Effector CD8-positive, alpha-beta T cell (primary cell): Measurements from ENCODE around the gene EME1.
"Not testable (repeated sequence)": the region's sequence is repeated elsewhere in the genome, so short reads cannot be mapped to it uniquely, and the experiment has no call there.

ENCODE experiments used
- DNase-seq: peaks from one replicate; lab custom pipeline; 2025; lab: John Stamatoyannopoulos, UW

The EME1 gene

DNA sequence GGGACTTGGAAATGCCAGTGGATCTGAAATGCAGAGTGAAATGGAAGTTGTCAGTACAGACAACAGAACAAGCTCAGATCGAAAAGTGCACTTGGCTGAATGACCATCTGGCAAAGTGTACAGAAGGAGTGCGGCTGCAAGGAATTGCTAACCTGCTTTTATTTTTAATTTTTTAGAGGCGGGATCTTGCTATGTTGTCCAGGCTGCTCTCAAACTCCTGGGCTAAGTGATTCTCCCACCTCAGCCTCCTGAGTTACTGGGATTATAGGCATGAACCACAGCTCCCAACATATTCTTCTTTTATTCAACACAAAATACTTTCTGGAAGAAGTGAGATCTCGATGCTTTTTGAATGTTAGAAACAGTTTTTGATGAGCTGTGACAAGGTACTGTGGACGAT, 20.7 kb downstream of the EME1 start:
- no peak for DNase-seq

DNA sequence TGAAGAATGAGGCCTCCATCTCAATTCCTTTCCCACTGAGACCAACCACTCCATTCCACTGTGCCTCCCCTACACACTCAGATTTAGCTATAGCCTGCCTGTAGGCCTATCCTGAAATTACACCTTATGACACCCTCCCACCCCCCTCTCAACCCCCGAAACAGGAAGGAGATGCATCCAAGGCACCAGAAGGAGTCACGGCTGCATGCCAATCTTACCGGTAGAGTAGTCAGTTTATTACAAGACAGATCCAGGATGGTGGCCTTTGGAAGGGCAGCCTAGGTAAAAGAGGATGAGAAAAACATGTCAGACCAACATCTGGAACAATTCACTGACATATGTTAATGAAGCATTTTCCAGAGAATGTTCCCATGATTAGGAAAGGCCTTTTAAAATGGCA, 21.7 kb downstream of the EME1 start:
- no peak for DNase-seq

DNA sequence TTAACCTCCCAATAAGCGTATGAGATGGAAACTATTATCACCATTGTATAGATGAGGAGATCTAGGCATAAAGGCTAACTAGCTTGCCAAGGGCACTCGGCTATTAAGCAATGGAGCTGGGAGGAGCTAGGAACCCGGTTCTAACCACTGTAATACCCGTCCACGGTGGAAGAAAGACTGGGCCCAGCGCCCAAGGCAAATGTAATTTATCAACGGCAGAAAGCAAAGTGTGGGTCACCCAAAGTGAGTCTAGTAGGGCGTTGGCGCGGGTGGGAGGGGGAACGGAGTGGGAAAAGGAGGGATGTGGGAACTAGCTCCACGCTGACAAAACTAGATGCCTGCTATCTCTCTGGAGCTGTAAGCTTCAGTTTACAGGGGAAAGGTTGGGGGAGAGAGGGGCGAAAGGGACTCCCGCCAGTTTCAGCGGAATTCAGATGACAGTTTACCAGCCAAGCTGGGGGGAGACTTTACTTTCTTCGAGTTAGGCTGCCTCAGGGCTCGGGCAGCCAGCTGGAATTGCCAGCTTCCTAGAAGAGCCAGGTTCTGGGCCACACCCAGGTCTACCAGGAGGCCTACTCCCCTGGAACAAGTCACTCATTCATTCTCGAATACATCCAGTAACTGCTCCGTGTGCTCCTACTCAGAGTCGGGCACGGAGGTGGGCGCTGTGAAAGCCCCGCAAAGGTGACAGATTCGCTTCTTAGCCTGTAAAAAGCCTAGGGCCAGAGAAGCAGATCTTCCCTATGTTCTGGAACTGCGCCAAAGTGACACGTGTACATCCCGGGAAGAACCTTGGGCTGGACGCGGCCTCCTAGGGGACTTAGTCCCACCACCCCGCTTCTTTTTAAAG, 23.5 kb downstream of the EME1 start:
- no peak for DNase-seq

DNA sequence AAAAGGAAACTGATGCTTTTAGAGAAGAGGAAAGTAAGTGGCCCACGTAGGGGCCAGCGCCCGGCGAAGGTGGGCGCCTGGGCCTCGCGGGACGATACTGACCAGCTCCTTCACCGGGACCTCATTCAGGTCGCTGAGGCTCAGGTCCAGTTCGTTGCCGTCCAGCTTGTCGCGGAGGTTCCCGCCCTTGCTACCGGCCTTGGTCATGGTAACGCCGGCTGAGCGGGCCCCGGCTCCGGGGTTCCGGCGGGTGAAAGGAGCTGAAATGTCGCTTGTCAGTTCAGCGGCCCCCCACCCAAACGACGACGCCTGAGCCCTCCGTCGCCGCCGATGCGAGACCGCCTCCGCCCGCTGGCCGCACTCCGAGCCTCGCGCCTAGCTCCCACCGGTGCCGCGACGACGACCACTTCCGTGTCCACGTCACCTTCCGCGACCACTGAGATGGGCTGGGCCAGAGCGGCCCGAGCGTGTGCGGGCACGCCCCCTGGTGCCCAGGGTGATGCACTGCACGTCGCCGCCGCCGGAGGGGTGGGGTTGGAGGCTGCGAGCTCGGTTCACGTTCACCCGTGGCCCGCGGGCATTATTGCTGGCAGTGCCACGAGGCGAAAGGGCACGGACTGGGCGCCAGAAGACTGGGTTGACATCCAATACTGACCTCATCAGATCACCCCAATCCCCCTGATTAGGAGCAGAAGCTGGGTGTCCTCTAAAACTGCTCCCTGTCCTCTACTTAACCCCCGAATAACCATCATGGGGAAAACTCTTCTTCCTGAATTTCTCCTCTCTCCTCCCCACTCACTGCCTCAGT, 24.3 kb downstream of the EME1 start, which contains the start of gene LRRC59:
LRRC59 (minus strand) TSS at position 413 of the 808 bp plus-strand sequence; CDS start at position 207, 206 bp downstream.
- peak; percentile 90 for DNase-seq

DNA sequence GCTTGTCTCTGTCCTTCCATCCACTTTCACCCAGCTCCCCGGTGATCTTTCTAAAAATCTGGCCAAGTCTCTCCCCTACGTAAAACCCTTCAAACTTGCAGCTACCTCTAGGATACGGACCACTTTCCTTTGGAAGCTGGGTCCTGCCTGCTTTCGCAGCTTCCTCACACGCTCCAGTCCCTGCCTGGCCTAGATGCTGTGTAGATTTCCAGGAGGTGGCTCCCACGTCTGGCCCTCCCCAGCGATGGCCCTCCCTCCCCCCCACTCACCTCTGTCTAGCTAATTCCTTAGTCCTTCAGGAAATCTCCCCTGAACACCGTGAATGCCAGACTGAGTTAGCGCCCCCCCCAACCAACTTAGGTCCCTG, 24.9 kb downstream of the EME1 start:
- DNase-seq = no peak

DNA sequence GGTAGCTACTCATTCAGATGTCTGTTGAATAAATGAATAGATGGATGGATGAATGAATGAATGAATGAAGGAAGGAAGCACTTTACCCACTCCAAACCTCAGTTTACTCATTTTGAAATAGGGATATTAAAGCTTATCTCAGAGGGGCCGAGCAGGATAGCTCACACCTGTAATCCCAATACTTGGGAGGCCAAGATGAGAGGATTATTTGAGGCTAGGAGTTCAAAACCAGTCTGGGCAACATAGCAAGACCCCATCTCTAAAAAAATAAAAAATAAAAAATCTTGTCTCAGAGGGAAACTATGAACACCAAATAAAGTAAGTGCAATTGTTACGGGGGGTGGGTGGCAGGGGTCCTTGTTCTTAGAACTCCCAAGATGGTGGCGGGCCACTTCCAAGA, 25.6 kb downstream of the EME1 start:
- DNase-seq = not testable (repeated sequence)

DNA sequence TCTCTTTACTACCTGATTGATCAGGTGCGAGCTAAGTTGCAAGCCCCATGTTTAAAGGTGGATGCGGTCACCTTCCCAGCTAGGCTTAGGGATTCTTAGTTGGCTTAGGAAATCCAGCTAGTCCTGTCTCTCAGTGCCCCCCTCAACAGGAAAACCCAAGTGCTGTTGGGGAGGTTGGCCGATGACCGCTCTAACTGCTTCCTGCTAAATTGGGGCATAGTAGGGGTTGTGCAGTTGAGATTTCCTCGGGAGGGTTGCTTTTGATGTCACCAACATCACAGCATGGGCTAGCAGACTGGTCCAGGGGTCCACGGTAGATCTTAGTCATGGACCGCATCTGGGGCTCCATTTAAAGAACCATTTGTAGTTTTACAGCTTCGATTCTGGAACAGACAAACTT, 26.6 kb downstream of the EME1 start:
- not testable (repeated sequence) for DNase-seq

DNA sequence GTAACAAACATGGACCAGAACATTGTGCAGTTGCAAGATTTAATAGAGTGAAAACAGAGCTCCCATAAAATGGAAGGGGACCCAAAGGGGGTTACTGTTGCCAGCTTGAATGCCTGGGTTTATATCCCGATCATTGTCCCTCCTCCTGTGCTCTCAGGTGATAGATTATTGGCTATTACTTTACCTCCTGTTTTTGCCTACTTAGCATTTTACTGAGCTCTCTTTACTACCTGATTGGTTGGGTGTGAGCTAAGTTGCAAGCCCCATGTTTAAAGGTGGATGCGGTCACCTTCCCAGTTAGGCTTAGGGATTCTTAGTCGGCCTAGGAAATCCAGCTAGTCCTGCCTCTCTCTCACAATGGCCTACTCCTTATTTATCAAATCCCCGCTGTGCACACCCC, 32.3 kb downstream of the EME1 start:
- not testable (repeated sequence) for DNase-seq

DNA sequence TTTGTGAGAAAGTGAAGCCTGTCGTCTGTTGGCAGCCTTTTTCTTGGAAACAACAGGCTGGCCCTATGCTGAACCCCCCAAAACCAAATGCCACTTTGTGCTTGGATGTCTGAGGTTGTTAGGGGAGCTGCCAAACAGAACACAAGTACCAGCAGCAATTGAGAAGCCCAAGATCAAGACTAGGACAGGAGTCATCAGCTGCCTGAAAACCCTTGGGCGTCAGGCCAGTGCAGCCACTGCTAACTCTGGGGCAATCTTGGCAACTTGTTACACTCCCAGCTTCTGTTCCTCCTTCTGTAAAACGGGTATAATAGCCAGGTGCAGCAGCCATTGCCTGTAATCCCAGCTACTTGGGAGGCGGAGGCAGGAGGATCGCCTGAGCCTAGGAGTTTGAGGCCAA, 33.5 kb downstream of the EME1 start:
- DNase-seq = no peak

DNA sequence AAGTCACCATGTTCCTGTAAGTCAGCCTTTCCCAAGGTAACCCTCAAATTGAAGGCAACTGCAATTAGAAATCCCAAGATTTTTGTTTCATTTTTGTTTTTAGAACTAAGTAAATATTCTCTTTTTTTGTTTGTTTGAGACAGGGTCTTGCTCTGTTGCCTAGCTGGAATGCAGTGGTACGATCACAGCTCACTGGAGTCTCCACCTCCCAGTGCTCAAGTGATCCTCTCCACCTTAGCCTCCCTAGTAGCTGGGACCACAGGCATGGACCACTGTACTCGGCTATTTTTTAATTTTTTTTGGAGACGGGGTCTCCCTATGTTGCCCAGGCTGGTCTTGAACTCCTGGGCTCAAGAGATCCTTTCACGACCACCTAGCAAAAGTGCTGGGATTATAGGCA, 34.9 kb downstream of the EME1 start:
- no peak for DNase-seq

DNA sequence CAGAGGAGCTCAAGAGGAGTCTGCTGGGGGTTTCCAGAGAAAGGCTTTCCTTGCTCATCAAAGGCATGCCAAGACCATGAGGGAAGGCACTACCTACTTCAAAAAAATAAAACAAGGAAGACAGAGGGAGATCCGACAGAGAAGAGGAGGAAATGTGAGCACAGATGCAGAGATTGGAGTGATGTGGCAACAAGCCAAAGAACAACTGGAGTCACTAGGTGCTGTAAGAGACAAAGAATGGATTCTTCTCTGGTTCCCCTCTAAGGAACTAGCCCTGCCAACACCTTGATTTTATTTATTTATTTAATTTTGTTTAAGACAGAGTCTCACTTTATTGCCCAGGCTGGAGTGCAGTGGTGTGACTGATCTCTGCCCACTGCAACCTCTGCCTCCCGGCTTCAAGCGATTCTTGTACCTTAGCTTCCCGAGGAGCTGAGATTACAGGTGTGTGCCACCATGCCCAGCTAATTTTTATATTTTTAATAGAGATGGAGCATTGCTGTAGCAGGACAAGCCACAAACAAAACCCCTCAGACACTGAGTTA, 39.2 kb downstream of the EME1 start:
- no peak for DNase-seq

DNA sequence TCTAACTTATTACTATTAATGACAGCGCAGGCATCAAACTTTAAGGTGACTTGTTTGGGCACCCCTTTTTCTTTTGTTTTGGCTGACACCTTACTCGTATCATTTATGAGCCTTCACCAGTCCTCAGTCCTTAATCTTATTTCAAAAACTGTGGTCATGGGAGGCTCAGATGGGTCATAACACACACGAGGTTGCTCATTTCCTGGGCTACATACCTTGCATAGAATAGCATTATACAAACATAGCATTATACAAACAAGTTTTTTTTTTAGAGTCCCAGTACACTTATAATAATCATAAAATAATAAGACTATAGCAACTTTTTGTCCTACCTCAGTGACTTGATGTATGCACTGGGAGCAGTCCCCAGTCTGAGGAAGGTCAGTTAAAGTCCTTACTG, 41.8 kb downstream of the EME1 start:
- no peak for DNase-seq

DNA sequence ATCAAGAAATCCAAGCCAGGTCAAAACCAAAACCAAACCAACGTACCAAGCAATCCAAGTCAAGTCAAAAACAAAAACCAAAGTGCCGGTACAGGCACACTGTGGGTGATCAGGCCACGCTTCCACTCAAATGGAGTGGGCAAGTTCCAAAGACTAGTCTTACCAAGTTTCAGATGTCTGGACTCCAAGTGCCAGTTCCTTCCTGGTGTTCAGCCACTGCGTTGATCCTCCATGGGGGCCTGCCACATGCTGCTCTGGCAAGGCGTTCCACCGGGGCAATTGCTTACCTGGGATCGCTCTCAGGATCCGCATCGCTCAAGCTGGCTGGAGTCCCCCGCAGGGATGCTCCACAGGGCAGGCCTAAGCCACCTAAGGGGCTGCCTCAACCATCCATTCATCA, 46.5 kb downstream of the EME1 start:
- DNase-seq = not testable (repeated sequence)

DNA sequence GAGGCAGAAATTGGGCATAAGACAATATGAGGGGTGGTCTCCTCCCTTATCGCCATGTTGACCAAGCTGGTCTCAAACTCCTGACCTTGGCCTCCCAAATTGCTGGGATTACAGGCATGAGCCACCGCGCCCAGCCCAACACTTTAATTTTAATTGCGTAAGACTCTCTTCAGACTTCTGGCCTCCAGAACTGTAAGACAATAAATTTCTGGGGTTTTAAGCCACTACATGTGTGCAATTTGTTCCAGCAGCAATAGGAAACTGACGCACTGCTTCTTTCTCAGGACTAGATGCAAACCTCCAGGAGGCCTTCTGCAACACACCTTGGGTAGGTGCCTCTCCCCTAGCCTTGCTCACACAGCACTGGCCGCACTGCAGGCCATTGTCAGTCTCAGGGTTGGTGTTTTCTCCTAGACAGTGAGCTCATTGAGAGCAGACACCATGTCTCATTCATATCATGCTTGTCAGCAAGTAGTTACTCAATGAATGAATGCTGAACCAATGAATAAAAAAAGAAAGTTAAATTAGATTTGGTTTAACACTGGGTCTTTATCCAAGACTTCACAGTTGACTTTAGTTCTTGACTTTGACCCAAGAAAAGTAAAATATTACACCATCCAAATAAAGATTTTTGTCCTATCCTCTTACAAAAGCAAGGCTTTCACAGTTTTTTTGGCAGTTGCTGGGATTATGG, 47.5 kb downstream of the EME1 start:
- no peak for DNase-seq

DNA sequence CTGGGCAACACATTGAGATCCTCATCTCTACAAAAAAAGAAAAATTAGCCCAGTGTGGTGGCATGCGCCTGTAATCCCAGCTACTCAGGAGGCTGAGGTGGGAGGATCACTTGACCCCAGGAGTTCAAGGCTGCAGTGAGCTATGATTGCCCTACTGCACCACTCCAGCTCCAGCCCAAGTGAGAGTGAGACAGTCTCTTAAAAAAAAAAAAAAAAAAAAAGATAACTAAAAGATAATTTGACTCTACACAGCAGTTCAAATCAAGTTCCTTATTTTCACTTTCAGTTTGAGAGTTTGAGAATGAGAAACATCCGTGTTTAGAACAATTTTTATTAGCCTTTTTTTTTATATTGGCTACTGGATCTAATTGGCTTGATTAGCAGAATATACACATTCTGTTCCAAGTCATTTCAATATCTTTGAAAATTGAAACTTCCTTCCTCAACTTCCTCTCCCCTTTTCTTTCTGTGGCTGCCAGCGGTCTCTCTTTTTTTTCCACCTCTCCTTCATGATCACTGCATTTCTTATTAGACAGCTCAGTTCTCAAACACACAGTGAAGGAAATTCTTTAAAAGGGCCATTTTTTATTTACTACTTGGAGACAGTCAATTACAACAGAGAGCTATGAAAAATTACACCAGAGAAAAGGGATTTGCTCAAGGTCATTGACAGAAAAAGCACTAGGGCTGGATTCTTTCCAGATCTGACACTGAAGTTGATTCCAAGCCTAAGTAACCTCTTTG, 48.5 kb downstream of the EME1 start:
- DNase-seq = no peak

DNA sequence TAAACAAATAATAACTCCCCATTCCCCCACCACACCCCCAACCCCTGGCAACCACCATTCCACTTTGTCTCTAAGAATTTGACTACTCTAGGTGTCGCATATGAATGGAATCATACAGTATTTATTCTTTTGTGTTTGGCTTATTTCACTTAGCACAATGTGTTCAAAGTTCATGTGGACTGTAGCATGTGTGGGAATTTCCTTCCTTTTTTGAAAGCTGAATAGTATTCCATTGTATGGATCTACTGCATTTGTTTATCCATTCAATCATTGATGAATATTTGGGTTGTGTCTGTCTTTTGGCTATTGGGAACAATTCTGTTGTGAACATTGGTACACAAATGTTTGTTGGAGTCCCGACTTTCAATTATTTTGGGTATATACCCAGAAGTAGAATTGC, 49.7 kb downstream of the EME1 start:
- DNase-seq = no peak

DNA sequence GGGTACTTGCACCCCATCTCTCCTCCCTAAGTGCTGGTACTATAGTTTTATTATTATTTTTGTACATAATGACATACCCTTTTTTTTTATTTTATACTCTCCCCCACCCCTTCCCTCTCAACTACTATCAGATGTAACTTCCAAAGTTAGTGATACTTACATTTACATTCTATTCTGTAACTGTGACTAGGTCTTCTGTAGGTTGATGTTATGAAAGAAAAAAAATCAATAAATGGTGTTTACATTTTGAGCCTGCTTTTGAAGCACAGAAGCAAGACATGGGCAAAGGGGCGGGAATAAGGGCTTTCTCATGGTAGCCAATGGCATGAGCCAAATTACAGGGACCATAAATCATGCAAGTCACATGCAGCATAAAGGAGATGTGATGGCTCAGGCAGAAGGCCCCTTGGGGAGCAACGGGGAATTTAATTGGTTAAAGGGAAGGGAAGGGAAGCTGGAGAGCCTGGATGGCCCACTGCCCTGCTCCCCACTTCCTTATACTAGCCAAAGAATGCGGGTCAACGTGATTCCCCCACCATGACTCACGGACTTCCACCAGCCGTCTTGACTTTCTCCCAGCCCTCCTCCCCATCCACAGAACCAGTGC, 50.6 kb downstream of the EME1 start:
- DNase-seq = no peak

DNA sequence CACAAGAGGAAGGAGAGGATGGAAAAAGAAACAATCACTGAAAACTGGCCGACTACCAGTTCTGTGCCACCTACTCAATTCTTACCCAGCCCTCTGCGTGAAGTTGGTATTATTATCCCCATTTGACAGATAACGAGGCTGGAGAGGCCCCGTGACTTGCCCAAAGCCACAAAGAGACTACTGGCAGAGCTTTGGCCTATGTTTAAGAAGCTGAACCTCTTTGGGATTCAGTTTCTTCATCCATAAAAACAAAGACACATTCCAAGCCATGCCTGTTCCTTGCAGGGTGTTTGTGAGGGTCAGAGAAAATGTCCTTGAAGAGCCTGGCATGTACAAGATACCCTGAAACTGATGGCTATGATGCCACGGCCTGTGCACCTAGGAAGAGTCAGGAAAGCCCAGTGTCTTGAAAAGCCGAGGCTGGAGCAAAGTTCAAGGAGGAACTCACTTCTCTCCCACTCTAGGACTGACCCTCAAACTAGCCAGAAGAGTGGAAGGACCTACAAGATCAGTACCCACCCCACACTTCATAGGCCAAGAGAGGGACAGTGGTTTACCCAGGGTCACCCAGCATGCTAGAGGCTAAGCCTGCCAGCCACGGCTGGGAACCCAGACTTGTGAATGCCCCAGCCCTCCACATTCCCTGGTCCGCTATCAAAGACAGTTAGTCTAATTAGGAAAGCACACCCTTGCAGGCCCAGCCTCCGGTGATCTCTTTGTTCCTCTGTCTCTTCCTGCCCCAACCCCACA, 51.4 kb downstream of the EME1 start:
- DNase-seq = no peak

DNA sequence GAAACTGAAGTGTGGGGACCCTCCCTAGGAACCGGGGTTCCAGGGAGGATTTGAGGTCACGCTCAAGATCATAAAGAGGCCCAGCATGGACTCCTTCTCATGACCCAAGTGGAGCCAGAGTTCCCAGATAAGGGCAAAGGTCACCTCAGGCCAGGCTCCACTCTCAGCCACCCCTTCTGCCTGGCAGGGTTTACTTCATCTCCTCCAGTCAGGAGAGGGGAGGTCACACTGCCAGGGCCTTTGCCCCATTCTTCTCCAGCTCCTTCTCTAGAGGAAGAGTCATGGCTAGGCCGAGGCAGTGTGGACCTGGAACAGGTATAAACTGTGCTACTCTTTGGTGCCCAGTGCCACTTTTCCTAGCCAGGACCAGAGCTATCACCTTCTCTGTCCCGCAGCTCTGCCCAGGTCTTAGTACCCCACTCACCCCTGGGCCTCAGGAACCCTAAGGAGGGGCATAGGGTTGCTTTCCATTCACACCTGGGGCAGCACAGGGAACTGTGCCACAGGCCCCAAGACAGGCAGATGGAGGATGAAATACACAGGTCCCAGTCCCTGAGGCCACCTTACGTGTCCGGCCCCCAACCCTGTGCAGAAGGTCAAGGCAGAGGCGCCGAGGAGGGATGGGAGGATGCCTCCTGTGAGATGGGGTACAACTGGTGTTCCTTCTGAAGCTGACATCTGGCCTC, 52.1 kb downstream of the EME1 start:
- DNase-seq = no peak
